HepG2 (cell line): Measurements from ENCODE around the gene PARP15.

Experiments
- CREM ChIP-seq, 2 experiments: sonication (generic) in 1 of 2; formaldehyde crosslinking in 1 of 2; IDR thresholded peaks; 2 replicates each; pipeline versions ENCODE4 v1.4.0 to v1.6.1; 2016 to 2020; ENCODE audit warnings: antibody characterized with exemption in 1 of 2, mild to moderate bottlenecking in 1 of 2, missing genetic modification reagents in 1 of 2
- JUND ChIP-seq: sonication (generic); formaldehyde crosslinking; IDR thresholded peaks from 2 replicates; pipeline ENCODE4 v1.8.0; 2022; ENCODE audit warnings: mild to moderate bottlenecking, missing genetic modification reagents
- NBN ChIP-seq: fragments of 450-650 bp; conservative IDR thresholded peaks from 2 replicates; pipeline ENCODE4 v1.6.1; 2017
- POLR2A ChIP-seq, 2 experiments: IDR thresholded peaks; 2 replicates each; pipeline ENCODE4 v1.6.1; 2011; ENCODE audit warnings: low read depth in 2 of 2, low read length in 2 of 2, mild to moderate bottlenecking in 1 of 2, moderate library complexity in 1 of 2; ENCODE audit not compliant: insufficient read depth in 1 of 2
- SOX6 ChIP-seq, 2 experiments: fragments of 450-650 bp in 1 of 2; sonication (generic) in 1 of 2; formaldehyde crosslinking in 1 of 2; IDR thresholded peaks; 2 replicates each; pipeline versions ENCODE4 v1.4.0 to v1.6.1; 2017 to 2020; ENCODE audit warnings: antibody characterized with exemption in 1 of 2, mild to moderate bottlenecking in 1 of 2, missing genetic modification reagents in 1 of 2
- TCF7L2 ChIP-seq: IDR thresholded peaks from 2 replicates; pipeline ENCODE4 v1.6.1; 2011; ENCODE audit warnings: mild to moderate bottlenecking, low read depth, low read length, moderate library complexity
- YEATS4 ChIP-seq: sonication (generic); formaldehyde crosslinking; IDR thresholded peaks from 2 replicates; pipeline ENCODE4 v1.4.0; 2020; ENCODE audit warnings: missing genetic modification reagents, borderline replicate concordance
- ZNF546 ChIP-seq: sonication (generic); formaldehyde crosslinking; conservative IDR thresholded peaks from 2 replicates; pipeline ENCODE4 v1.8.1; 2023; ENCODE audit warnings: mild to moderate bottlenecking, missing genetic modification reagents
- ZNF598 ChIP-seq: sonication (generic); formaldehyde crosslinking; IDR thresholded peaks from 2 replicates; pipeline ENCODE4 v1.5.1; 2020; ENCODE audit warnings: mild to moderate bottlenecking, missing genetic modification reagents, borderline replicate concordance
- TF ChIP-seq, protein P1 (sequence below): sonication (generic); formaldehyde crosslinking; IDR thresholded peaks from 2 replicates; pipeline ENCODE4 v1.4.0; 2020; ENCODE audit warnings: missing genetic modification reagents, mild to moderate bottlenecking, borderline replicate concordance
- TF ChIP-seq, protein P2 (sequence below): sonication (generic); formaldehyde crosslinking; IDR thresholded peaks from 2 replicates; pipeline ENCODE4 v1.5.0; 2020; ENCODE audit warnings: missing genetic modification reagents

DNA sequence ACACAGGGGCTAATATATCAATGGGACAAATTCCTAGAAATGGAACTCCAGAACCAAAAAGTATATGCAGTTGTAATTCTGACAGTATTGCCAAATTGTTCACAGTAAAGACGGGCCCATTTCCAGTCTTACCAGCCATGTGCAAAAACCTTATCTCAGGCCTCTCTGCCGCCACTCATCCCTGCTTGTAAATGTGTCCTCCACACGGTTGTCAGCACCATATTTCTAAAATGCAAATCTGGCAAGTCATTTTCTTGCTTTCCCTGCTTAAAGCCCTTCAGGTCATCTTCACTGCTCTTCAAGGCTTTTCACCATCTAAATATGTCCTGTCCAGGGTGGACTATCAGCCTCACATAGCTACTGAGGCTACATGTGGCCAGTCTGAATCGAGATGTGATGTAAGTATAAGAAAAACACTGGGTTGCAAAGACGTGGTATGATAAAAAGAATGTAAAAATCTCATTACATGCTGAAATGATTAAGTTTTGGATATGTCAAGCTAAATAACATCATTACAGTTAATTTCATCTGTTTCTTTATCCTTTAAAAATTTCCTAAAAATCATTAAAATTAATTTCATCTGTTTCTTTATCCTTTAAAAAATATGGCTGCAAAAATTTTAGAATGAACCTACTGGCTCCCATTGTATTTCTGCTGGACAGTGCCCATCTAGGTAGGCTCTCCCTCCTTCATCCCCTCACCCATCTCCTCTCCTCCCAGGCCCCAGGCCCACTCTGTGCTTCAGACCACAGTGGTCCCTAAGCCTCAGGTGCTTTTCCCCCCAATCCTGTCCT is 14.3 kb upstream of the PARP15 start:
- TF ChIP-seq ZNF598 (CRISPR knock-in tag): no peak
- TF ChIP-seq TCF7L2: no peak
- TF ChIP-seq POLR2A (IDR thresholded peaks at IDR 0.05; ENCODE audit: insufficient read depth in 1 of 2, low read depth in 2 of 2, low read length in 2 of 2): no peak
- no peak for TF ChIP-seq ZNF546 (CRISPR knock-in tag)
- TF ChIP-seq CREM (IDR thresholded peaks at IDR 0.05): no peak
- no peak for TF ChIP-seq CREM (CRISPR knock-in tag; IDR thresholded peaks at IDR 0.05)
- TF ChIP-seq JUND: no peak
- TF ChIP-seq NBN: no peak
- TF ChIP-seq, protein P1, sequence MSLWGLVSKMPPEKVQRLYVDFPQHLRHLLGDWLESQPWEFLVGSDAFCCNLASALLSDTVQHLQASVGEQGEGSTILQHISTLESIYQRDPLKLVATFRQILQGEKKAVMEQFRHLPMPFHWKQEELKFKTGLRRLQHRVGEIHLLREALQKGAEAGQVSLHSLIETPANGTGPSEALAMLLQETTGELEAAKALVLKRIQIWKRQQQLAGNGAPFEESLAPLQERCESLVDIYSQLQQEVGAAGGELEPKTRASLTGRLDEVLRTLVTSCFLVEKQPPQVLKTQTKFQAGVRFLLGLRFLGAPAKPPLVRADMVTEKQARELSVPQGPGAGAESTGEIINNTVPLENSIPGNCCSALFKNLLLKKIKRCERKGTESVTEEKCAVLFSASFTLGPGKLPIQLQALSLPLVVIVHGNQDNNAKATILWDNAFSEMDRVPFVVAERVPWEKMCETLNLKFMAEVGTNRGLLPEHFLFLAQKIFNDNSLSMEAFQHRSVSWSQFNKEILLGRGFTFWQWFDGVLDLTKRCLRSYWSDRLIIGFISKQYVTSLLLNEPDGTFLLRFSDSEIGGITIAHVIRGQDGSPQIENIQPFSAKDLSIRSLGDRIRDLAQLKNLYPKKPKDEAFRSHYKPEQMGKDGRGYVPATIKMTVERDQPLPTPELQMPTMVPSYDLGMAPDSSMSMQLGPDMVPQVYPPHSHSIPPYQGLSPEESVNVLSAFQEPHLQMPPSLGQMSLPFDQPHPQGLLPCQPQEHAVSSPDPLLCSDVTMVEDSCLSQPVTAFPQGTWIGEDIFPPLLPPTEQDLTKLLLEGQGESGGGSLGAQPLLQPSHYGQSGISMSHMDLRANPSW (CRISPR knock-in tag): no peak
- TF ChIP-seq, protein P2, sequence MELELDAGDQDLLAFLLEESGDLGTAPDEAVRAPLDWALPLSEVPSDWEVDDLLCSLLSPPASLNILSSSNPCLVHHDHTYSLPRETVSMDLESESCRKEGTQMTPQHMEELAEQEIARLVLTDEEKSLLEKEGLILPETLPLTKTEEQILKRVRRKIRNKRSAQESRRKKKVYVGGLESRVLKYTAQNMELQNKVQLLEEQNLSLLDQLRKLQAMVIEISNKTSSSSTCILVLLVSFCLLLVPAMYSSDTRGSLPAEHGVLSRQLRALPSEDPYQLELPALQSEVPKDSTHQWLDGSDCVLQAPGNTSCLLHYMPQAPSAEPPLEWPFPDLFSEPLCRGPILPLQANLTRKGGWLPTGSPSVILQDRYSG: no peak
- TF ChIP-seq YEATS4 (CRISPR knock-in tag): no peak
- TF ChIP-seq SOX6 (IDR thresholded peaks at IDR 0.05): no peak
- no peak for TF ChIP-seq SOX6 (CRISPR knock-in tag; IDR thresholded peaks at IDR 0.05)
